ENCODE results near the gene CIC. TPM values are rescaled to one million over a fixed set of nuclear protein-coding genes. Genes with fewer than 3 reads are reported as not detected.

Gene CIC
- total RNA-seq, 1 experiment from 2014 or later, result 13.0 TPM

DNA sequence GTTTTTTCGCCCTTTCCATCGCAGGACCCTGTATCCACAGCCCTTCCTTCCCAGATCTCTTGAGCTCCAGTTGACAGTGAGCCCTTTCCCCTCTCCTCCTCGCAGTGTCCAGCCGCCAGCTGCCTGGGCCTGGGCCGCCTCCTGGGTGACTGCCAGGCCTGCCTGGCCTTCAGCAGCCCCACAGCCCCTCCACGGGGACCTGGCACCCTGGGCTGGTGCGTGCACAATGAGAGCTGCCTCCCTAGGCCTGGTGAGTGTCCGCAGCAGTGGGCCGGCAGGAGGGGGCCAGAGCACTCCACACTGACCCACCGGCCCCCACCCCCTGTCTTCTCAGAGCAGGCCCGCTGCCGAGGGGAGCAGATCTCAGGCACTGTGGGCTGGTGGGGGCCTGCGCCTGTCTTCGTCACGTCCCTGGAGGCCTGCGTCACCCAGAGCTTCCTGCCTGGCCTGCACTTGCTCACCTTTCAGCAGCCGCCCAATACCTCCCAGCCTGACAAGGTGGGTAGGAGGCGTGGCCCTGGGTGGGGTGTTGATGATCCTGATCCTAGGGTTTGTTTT is 75.4 kb downstream of the CIC start:
- Histone ChIP-seq H3K4me3 (no peak overlapping the region), H3K27me3 (replicated peaks) (no peaks in the 10 kb centered on the region), H3K36me3 (peaks cover 7% of the 10 kb centered on the region; the same call in 1 of the 2 replicates), H3K9me3 (replicated peaks) (no peaks in the 10 kb centered on the region), H3K27ac (no peak overlapping the region), H3K4me1 (replicated peaks) (no peaks in the 10 kb centered on the region)
- no peak for DNase-seq (ENCODE audit: low read depth in 1 of 2, low spot score in 2 of 2)

Other genes starting within 250 kb of the CIC start
- gene GRIK5, start 199.0 kb upstream of the CIC start, total RNA-seq (2014; rRNA removed; shearing (Covaris generic)), result not detected in 2 replicates
- gene ZNF574, start 193.1 kb upstream of the CIC start, total RNA-seq (2014; rRNA removed; shearing (Covaris generic)), result 20.6 and 23.0 TPM in 2 replicates
- gene POU2F2, start 136.8 kb upstream of the CIC start, total RNA-seq (2014; rRNA removed; shearing (Covaris generic)), result 0.05 TPM in 1 of 2 replicates, not detected in the other
- 15.9 and 16.9 TPM in 2 replicates for gene DEDD2, start 51.6 kb upstream of the CIC start, total RNA-seq (2014; rRNA removed; shearing (Covaris generic))
- gene ZNF526, start 48.9 kb upstream of the CIC start, total RNA-seq (2014; rRNA removed; shearing (Covaris generic)), result 5.0 and 10.5 TPM in 2 replicates
- gene GSK3A, start 26.6 kb upstream of the CIC start, total RNA-seq (2014; rRNA removed; shearing (Covaris generic)), result 23.2 and 26.7 TPM in 2 replicates
- gene ERF, start 14.1 kb upstream of the CIC start, total RNA-seq (2014; rRNA removed; shearing (Covaris generic)), result 11.0 and 32.6 TPM in 2 replicates
- 0.55 and 2.5 TPM in 2 replicates for gene PRR19, start 32.9 kb downstream of the CIC start, total RNA-seq (2014; rRNA removed; shearing (Covaris generic))
- 17.9 and 23.0 TPM in 2 replicates for gene PAFAH1B3, start 33.4 kb downstream of the CIC start, total RNA-seq (2014; rRNA removed; shearing (Covaris generic))
- gene TMEM145, start 44.1 kb downstream of the CIC start, total RNA-seq (2014; rRNA removed; shearing (Covaris generic)), result not detected in 2 replicates
- gene MEGF8, start 56.4 kb downstream of the CIC start, total RNA-seq (2014; rRNA removed; shearing (Covaris generic)), result 12.1 and 16.1 TPM in 2 replicates
- gene CNFN, start 121.0 kb downstream of the CIC start, total RNA-seq (2014; rRNA removed; shearing (Covaris generic)), result not detected in 2 replicates
- gene LIPE, start 158.1 kb downstream of the CIC start, total RNA-seq (2014; rRNA removed; shearing (Covaris generic)), result 3.3 and 7.9 TPM in 2 replicates
- gene CXCL17, start 173.7 kb downstream of the CIC start, total RNA-seq (2014; rRNA removed; shearing (Covaris generic)), result not detected in 2 replicates